GM23248 (cell line): ENCODE measurements around the gene NT5C. TPM values are rescaled to one million over a fixed set of nuclear protein-coding genes. Genes with fewer than 3 reads are reported as not detected.
"Not testable (repeated sequence)": the region's sequence is repeated elsewhere in the genome, so short reads cannot be mapped to it uniquely, and the experiment has no call there.

ENCODE experiments used
- DNase-seq: peaks from one replicate; pipeline ENCODE4 v3.0.0-alpha.2; 2015
- H2AFZ ChIP-seq: fragments of 200-600 bp; sonication (generic); 2 replicates; pipeline ENCODE4 v1.6.1; 2016; ENCODE audit warnings: antibody characterized with exemption
- H3F3A ChIP-seq: fragments of 200-600 bp; sonication (generic); 2 replicates; pipeline ENCODE4 v1.6.1; 2016; ENCODE audit warnings: mild to moderate bottlenecking, antibody characterized with exemption, mixed run types; ENCODE audit not compliant: insufficient read depth
- H3K27ac ChIP-seq: fragments of 200-600 bp; sonication (generic); 2 replicates; pipeline ENCODE4 v1.5.1; 2016; ENCODE audit warnings: mild to moderate bottlenecking
- H3K27me3 ChIP-seq: fragments of 200-600 bp; sonication (generic); replicated peaks from 2 replicates; pipeline ENCODE4 v1.6.1; 2016; ENCODE audit warnings: mild to moderate bottlenecking; ENCODE audit not compliant: insufficient read depth
- H3K36me3 ChIP-seq: fragments of 200-600 bp; sonication (generic); 2 replicates; pipeline ENCODE4 v1.6.1; 2016; ENCODE audit warnings: low read depth, mild to moderate bottlenecking
- H3K4me1 ChIP-seq: fragments of 200-600 bp; sonication (generic); 2 replicates; pipeline ENCODE4 v1.6.1; 2016; ENCODE audit warnings: mild to moderate bottlenecking; ENCODE audit not compliant: insufficient read depth
- H3K4me2 ChIP-seq: fragments of 200-600 bp; sonication (generic); one replicate; pipeline ENCODE4 v1.6.1; 2016; ENCODE audit warnings: mild to moderate bottlenecking; ENCODE audit not compliant: unreplicated experiment
- H3K4me3 ChIP-seq: fragments of 200-600 bp; sonication (generic); 2 replicates; pipeline ENCODE4 v1.5.1; 2016; ENCODE audit warnings: mild to moderate bottlenecking
- H3K79me2 ChIP-seq: fragments of 200-600 bp; sonication (generic); 2 replicates; pipeline ENCODE4 v1.6.1; 2016; ENCODE audit warnings: mild to moderate bottlenecking; ENCODE audit not compliant: insufficient read depth
- H3K9ac ChIP-seq: fragments of 200-600 bp; sonication (generic); 2 replicates; pipeline ENCODE4 v1.6.1; 2016; ENCODE audit warnings: mild to moderate bottlenecking
- H3K9me2 ChIP-seq: fragments of 200-600 bp; sonication (generic); 2 replicates; pipeline ENCODE4 v1.6.1; 2016; ENCODE audit warnings: mixed run types, mild to moderate bottlenecking, moderate library complexity; ENCODE audit not compliant: insufficient read depth
- H3K9me3 ChIP-seq: fragments of 200-600 bp; sonication (generic); one replicate; pipeline ENCODE4 v1.6.1; 2017; ENCODE audit warnings: low read depth
- H4K20me1 ChIP-seq: fragments of 200-600 bp; sonication (generic); 2 replicates; pipeline ENCODE4 v1.6.0; 2016; ENCODE audit not compliant: insufficient read depth
- EZH2 ChIP-seq: fragments of 200-600 bp; sonication (generic); IDR thresholded peaks from 2 replicates; pipeline ENCODE4 v1.6.1; 2018; ENCODE audit warnings: antibody characterized with exemption, mild to moderate bottlenecking; ENCODE audit not compliant: insufficient read depth, poor library complexity, severe bottlenecking
- EZH2phosphoT487 ChIP-seq: fragments of 200-600 bp; sonication (generic); IDR thresholded peaks from 2 replicates; pipeline ENCODE4 v1.6.1; 2018; ENCODE audit warnings: antibody characterized with exemption, moderate library complexity, mild to moderate bottlenecking, low read depth; ENCODE audit not compliant: insufficient read depth
- WGBS, 2 experiments: methylation state at CpG; one replicate each; pipeline ENCODE4 v1.1.6; 2015 to 2017; ENCODE audit warnings: low lambda C conversion rate in 2 of 2, low coverage in 1 of 2; ENCODE audit errors: missing lambda C conversion rate in 2 of 2; 5-methylcytosine and 5-hydroxymethylcytosine counted together
- in situ Hi-C: fragments of 300-500 bp; cut with MboI; formaldehyde crosslinking; loops from 2 replicates; pipeline ENCODE4 v1.15.0; 2020
- polyA plus RNA-seq: library from polyadenylated mRNA; unstranded; fragments of >200 nt; fragmentation: Nextera tagmentation; extraction: Ambion mirVana; gene quantifications from 2 replicates; pipeline ENCODE4 v1.2.1, GENCODE V29; 2016
- total RNA-seq: library from RNA; depleted of rRNA; stranded (reverse); fragments of >200 nt; shearing (Covaris generic); gene quantifications from 2 replicates; pipeline ENCODE4 v1.2.3, GENCODE V29; 2014

NT5C gene
- total and polyA plus RNA-seq, 2 experiments from 2014 or later: 60.8 to 66.5 TPM

DNA sequence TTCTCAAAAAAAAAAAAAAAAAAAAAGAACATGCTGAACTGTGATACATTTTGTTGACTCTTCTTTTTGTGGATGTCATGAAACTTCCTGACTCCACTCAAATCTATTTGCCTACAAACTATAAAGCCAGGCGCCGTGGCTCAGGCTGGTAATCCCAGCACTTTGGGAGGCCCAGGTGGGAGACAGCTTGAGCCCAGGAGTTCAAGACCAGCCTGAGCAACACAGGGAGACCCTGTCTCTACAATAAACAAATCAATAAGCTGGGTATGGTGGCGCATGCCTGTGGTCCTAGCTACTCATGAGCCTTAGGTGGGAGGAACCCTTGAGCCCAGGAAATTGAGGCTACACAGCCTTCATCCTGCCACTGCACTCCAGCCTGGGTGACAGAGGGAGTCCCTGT is 1.5 kb upstream of the NT5C start:
- WGBS, 2 experiments: 97 to 100% methylated on average over 3 of the region's 3 CpGs
- H3K36me3 ChIP-seq: peaks cover 2% of the 10 kb centered on the region; the same call in 1 of the 2 replicates
- H3K4me2 ChIP-seq: no peak overlapping the region
- no peak overlapping the region for H3K27ac ChIP-seq
- no peak overlapping the region for H3K9ac ChIP-seq
- H2AFZ ChIP-seq: no peak overlapping the region
- no peaks in the 10 kb centered on the region for H3K9me3 ChIP-seq
- in situ Hi-C loops: no loop called here
- H3K27me3 ChIP-seq: no peaks in the 10 kb centered on the region
- no peaks in the 10 kb centered on the region for H3K4me1 ChIP-seq
- no peak for TF ChIP-seq EZH2phosphoT487
- no peak for TF ChIP-seq EZH2
- H3K9me2 ChIP-seq: no peaks in the 10 kb centered on the region
- H3F3A ChIP-seq: peaks cover 27% of the 10 kb centered on the region
- peaks cover 20% of the 10 kb centered on the region; the same call in 1 of the 2 replicates for H3K79me2 ChIP-seq
- H3K4me3 ChIP-seq: no peak overlapping the region
- no peaks in the 10 kb centered on the region for H4K20me1 ChIP-seq
- DNase-seq: no peak

DNA sequence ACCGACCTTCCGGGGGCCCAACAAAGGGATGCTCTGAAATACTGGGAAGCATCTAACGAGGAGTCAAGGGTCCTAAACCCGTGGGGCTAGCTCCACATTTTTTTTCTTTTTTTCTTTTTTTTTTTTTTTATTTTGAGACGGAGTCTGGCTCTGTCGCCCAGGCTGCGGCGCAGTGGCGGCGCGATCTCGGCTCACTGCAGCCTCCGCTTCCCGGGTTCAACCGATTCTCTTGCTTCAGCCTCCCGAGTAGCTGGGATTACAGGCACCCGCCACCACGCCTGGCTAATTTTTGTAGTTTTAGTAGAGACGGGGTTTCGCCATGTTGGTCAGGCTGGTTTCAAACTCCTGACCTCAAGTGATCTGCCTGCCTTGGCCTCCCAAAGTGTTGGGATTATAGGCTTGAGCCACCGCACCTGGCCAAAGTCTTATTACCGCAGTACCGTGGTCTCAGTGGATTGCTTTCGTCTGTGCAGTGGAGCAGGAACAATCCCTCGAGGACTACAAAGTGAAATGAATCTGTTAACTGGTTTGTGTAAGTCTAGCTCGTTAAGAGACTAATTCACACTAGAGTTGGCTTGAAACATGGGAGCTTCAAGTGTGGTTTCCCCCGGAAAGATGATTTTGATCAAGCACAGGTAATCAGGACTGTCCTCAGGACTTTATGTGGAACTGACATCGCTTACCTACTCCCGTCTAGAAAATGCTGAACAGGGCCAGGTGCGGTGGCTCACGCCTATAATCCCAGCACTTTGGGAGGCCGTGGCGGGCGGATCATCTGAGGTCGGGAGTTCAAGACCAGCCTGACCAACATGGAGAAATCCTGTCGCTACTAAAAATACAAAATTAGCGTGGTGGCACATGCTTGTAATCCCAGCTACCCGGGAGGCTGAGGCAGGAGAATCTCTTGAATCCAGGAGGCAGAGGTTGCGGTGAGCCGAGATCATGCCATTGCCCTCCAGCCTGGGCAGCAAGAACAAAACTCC is 767 bp upstream of the NT5C start:
- DNase-seq, H4K20me1 ChIP-seq, H3K4me1 ChIP-seq, in situ Hi-C loops, H3K27me3 ChIP-seq, H3K9me2 ChIP-seq, H3K9me3 ChIP-seq, H3K36me3 ChIP-seq: not testable (repeated sequence)
- Histone ChIP-seq H2AFZ (peak overlapping the region; percentile 89), H3K79me2 (peaks cover 20% of the 10 kb centered on the region; the same call in 1 of the 2 replicates), H3K27ac (peak overlapping the region; percentile 58), H3F3A (peaks cover 25% of the 10 kb centered on the region), H3K4me3 (peak overlapping the region; percentile 86), H3K9ac (peak overlapping the region; percentile 85), H3K4me2 (peak overlapping the region; percentile 93)
- 77 to 80% methylated on average over 37 to 40 of the region's 40 CpGs for WGBS, 2 experiments

DNA sequence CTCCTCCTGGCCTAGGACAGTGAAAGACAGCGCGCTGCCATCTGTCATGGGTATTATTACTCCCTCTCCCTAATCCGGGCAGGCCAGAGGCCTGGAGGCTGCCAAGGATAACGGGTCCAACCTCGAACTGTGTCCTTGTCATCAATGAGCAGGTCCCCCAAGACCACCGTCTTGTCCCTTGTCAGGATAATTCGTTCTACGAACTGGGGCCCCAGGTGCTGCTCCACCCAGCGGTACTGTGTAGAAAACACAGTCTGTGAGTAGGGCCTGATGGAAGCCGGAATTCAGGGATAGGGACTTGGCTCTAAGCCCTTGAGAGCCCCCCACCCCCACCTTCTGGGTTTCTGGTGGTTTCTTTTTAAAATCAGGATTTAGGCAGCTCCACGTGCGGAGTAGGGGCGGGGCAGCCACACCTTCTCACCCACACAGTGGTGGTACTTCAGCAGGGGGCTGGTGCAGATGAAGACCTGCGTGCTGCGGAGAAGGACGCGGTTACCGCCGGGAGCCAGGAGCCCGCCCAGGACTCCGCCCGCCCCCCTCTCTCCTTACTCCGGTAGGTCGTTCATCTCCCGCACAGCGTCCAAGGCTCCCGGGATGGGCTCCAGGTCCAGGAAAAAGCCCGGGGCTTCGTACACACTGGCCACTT is 787 bp downstream of the NT5C start:
- Histone ChIP-seq H3K4me3 (peak overlapping the region; percentile 86), H3K27ac (peak overlapping the region; percentile 58), H3K9me2 (no peaks in the 10 kb centered on the region), H3K9me3 (no peaks in the 10 kb centered on the region), H3K27me3 (no peaks in the 10 kb centered on the region), H3K4me2 (peak overlapping the region; percentile 93), H3K79me2 (peaks cover 20% of the 10 kb centered on the region; the same call in 1 of the 2 replicates), H4K20me1 (no peaks in the 10 kb centered on the region), H3K4me1 (no peaks in the 10 kb centered on the region), H3K9ac (peak overlapping the region; percentile 85), H3K36me3 (0 out of 2 replicates have a peak, but pooled peaks cover 2% of the 10 kb centered on the region), H2AFZ (peak overlapping the region; percentile 89), H3F3A (peaks cover 9% of the 10 kb centered on the region)
- WGBS, 2 experiments: 13 to 18% methylated on average over 19 to 29 of the region's 29 CpGs
- in situ Hi-C loops: no loop called here
- TF ChIP-seq EZH2: no peak
- no peak for TF ChIP-seq EZH2phosphoT487
- peak; percentile 76 for DNase-seq

DNA sequence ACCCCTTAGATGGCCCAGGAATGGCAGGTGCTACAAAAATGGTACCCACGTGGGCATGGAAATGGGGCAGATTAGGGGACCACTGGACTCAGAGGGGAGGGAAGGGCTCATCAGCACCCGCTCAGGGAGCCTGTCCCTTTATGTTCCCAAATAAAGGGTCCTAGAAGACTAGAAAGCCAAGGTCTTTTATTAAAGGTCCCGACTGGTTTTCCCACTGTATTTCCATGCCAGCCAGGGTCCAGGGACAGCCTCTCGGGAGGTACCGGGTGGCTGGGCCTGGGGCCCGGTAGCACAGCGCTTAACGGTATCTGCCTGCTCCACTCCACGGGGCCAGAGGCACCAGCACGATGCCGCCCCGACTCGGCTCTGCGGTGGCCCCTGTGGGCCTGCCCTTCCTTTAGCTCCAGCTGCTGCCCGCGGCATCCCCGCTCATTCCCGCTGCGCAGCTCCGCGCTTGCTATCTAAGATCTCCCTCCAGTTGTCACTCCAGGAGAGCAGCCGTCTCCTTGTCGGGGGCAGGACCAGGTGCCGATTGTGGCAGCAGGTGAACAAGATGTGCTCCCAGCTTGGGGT is 1.4 kb downstream of the NT5C start:
- Histone ChIP-seq H3K9me2 (no peaks in the 10 kb centered on the region), H3K4me2 (peak overlapping the region; percentile 93), H3K36me3 (0 out of 2 replicates have a peak, but pooled peaks cover 2% of the 10 kb centered on the region), H3K4me3 (peak overlapping the region; percentile 86), H4K20me1 (no peaks in the 10 kb centered on the region), H3K9me3 (no peaks in the 10 kb centered on the region), H3F3A (peaks cover 8% of the 10 kb centered on the region), H2AFZ (no peak overlapping the region), H3K79me2 (peaks cover 20% of the 10 kb centered on the region; the same call in 1 of the 2 replicates), H3K4me1 (no peaks in the 10 kb centered on the region), H3K9ac (peak overlapping the region; percentile 85), H3K27me3 (no peaks in the 10 kb centered on the region), H3K27ac (no peak overlapping the region)
- 65 to 67% methylated on average over 24 of the region's 24 CpGs for WGBS, 2 experiments
- DNase-seq: no peak
- in situ Hi-C loops: no loop called here
- no peak for TF ChIP-seq EZH2phosphoT487
- TF ChIP-seq EZH2: no peak
